Embryonic facial prominence (tissue), 1 donor: ENCODE data around the gene CFHR5.
"Not testable (repeated sequence)": the region's sequence is repeated elsewhere in the genome, so short reads cannot be mapped to it uniquely, and the experiment has no call there.

Source experiments
- DNase-seq: peaks from one replicate; pipeline ENCODE4 v3.0.0-alpha.2; 2016; ENCODE audit errors: extremely low spot score

The CFHR5 gene

GRCh38 chr1:196977278-196977677 is at the start of gene CFHR5:
CFHR5 (plus strand) TSS chr1:196977556; CDS start chr1:196977665, 109 bp downstream.
- no peak for DNase-seq

GRCh38 chr1:196932853-196933252 is 44.5 kb upstream of the CFHR5 start:
- not testable (repeated sequence) for DNase-seq

GRCh38 chr1:196933531-196934189 is 43.7 kb upstream of the CFHR5 start:
- no peak for DNase-seq

GRCh38 chr1:196941474-196941873 is 35.9 kb upstream of the CFHR5 start:
- DNase-seq: not testable (repeated sequence)

- DNase-seq: not testable (repeated sequence)
These were observed 33.8 kb upstream of the CFHR5 start, which contains the start of gene CFHR2 for GRCh38 chr1:196943568-196943967. CFHR2 (plus strand) TSS chr1:196943738; CDS start chr1:196943881, 143 bp downstream.

GRCh38 chr1:196951711-196952394 is 25.5 kb upstream of the CFHR5 start:
- DNase-seq: no peak

- DNase-seq: no peak
These were observed 22.6 kb upstream of the CFHR5 start for GRCh38 chr1:196954778-196955177.

GRCh38 chr1:196955926-196956325 is 21.4 kb upstream of the CFHR5 start:
- DNase-seq: no peak

GRCh38 chr1:196960854-196961253 is 16.5 kb upstream of the CFHR5 start:
- DNase-seq: no peak

GRCh38 chr1:196970182-196970581 is 7.2 kb upstream of the CFHR5 start:
- no peak for DNase-seq

- no peak for DNase-seq
These were observed 1.1 kb upstream of the CFHR5 start for GRCh38 chr1:196976278-196976677.

GRCh38 chr1:196980859-196981258 is 3.5 kb downstream of the CFHR5 start:
- no peak for DNase-seq

GRCh38 chr1:196982247-196982646 is 4.9 kb downstream of the CFHR5 start:
- DNase-seq: not testable (repeated sequence)

- not testable (repeated sequence) for DNase-seq
These were observed 14.7 kb downstream of the CFHR5 start for GRCh38 chr1:196991919-196992651.

- DNase-seq: no peak
These were observed 16.6 kb downstream of the CFHR5 start for GRCh38 chr1:196993916-196994315.

- no peak for DNase-seq
These were observed 20.1 kb downstream of the CFHR5 start for GRCh38 chr1:196997423-196997822.

- DNase-seq: no peak
These were observed 24.5 kb downstream of the CFHR5 start for GRCh38 chr1:197001828-197002227.

GRCh38 chr1:197003132-197003531 is 25.8 kb downstream of the CFHR5 start:
- DNase-seq: no peak

GRCh38 chr1:197008861-197009260 is 31.5 kb downstream of the CFHR5 start:
- DNase-seq: no peak

- DNase-seq: no peak
These were observed 34.3 kb downstream of the CFHR5 start for GRCh38 chr1:197011614-197012013.

GRCh38 chr1:197013234-197013633 is 35.9 kb downstream of the CFHR5 start:
- DNase-seq: no peak

GRCh38 chr1:197016751-197017150 is 39.4 kb downstream of the CFHR5 start:
- DNase-seq: no peak
